Stimulated activated naive CD8-positive, alpha-beta T cell treated with anti-CD3 and anti-CD28 coated beads, Interleukin-15, Interleukin-2, amounts not matched to agents 100 ng/mL and 50 ng/mL, for 24 hours (primary cell): ENCODE results near the gene ALG14.
"Not testable (repeated sequence)": the region's sequence is repeated elsewhere in the genome, so short reads cannot be mapped to it uniquely, and the experiment has no call there.

Source experiments
- H3K27ac Mint-ChIP-seq: one replicate; pipeline ENCODE4 v1.8.0; 2021; ENCODE audit warnings: mild to moderate bottlenecking, mixed read lengths
- H3K27me3 Mint-ChIP-seq: one replicate; pipeline ENCODE4 v1.8.0; 2021; ENCODE audit warnings: mixed read lengths
- H3K36me3 Mint-ChIP-seq: one replicate; pipeline ENCODE4 v1.8.0; 2021; ENCODE audit warnings: low read depth, mixed read lengths
- H3K4me1 Mint-ChIP-seq: one replicate; pipeline ENCODE4 v1.8.0; 2021; ENCODE audit warnings: low read depth, mixed read lengths
- H3K4me3 Mint-ChIP-seq: one replicate; pipeline ENCODE4 v1.8.0; 2021; ENCODE audit warnings: mild to moderate bottlenecking, mixed read lengths
- H3K9me3 Mint-ChIP-seq: one replicate; pipeline ENCODE4 v1.8.0; 2021; ENCODE audit warnings: mixed read lengths

Gene ALG14

GRCh38 chr1:95040032-95040525 lies 32.7 kb downstream of the ALG14 start:
- H3K4me1 Mint-ChIP-seq, result no peaks in the 10 kb centered on the region
- H3K27ac Mint-ChIP-seq, result no peak overlapping the region
- H3K4me3 Mint-ChIP-seq, result no peak overlapping the region
- no peaks in the 10 kb centered on the region for H3K27me3 Mint-ChIP-seq
- no peaks in the 10 kb centered on the region for H3K36me3 Mint-ChIP-seq
- H3K9me3 Mint-ChIP-seq, result no peaks in the 10 kb centered on the region

- Mint-ChIP-seq H3K27ac (no peak overlapping the region), H3K9me3 (no peaks in the 10 kb centered on the region), H3K27me3 (no peaks in the 10 kb centered on the region), H3K4me3 (no peak overlapping the region), H3K36me3 (no peaks in the 10 kb centered on the region), H3K4me1 (no peaks in the 10 kb centered on the region)
Observed at GRCh38 chr1:95039360-95040031, 33.3 kb downstream of the ALG14 start.

- Mint-ChIP-seq H3K27ac (no peak overlapping the region), H3K4me3 (no peak overlapping the region), H3K27me3 (no peaks in the 10 kb centered on the region), H3K4me1 (no peaks in the 10 kb centered on the region), H3K9me3 (no peaks in the 10 kb centered on the region), H3K36me3 (no peaks in the 10 kb centered on the region)
Observed at GRCh38 chr1:95035536-95035935, 37.2 kb downstream of the ALG14 start.

GRCh38 chr1:95034506-95034905 lies 38.2 kb downstream of the ALG14 start:
- Mint-ChIP-seq H3K9me3 (no peaks in the 10 kb centered on the region), H3K27me3 (no peaks in the 10 kb centered on the region), H3K4me1 (no peaks in the 10 kb centered on the region), H3K36me3 (no peaks in the 10 kb centered on the region), H3K4me3 (no peak overlapping the region), H3K27ac (no peak overlapping the region)

GRCh38 chr1:95033843-95034242 lies 38.9 kb downstream of the ALG14 start:
- no peak overlapping the region for H3K27ac Mint-ChIP-seq
- H3K27me3 Mint-ChIP-seq, result no peaks in the 10 kb centered on the region
- no peaks in the 10 kb centered on the region for H3K9me3 Mint-ChIP-seq
- H3K4me1 Mint-ChIP-seq, result no peaks in the 10 kb centered on the region
- H3K36me3 Mint-ChIP-seq, result peaks cover 4% of the 10 kb centered on the region
- no peak overlapping the region for H3K4me3 Mint-ChIP-seq

GRCh38 chr1:95029532-95029931 lies 43.2 kb downstream of the ALG14 start:
- Mint-ChIP-seq H3K4me3 (no peak overlapping the region), H3K9me3 (no peaks in the 10 kb centered on the region), H3K27me3 (no peaks in the 10 kb centered on the region), H3K27ac (no peak overlapping the region), H3K4me1 (no peaks in the 10 kb centered on the region), H3K36me3 (peaks cover 23% of the 10 kb centered on the region)

GRCh38 chr1:95028954-95029353 lies 43.8 kb downstream of the ALG14 start:
- H3K36me3 Mint-ChIP-seq, result peaks cover 27% of the 10 kb centered on the region
- no peaks in the 10 kb centered on the region for H3K4me1 Mint-ChIP-seq
- no peak overlapping the region for H3K27ac Mint-ChIP-seq
- H3K27me3 Mint-ChIP-seq, result no peaks in the 10 kb centered on the region
- H3K9me3 Mint-ChIP-seq, result no peaks in the 10 kb centered on the region
- H3K4me3 Mint-ChIP-seq, result no peak overlapping the region

- H3K4me1 Mint-ChIP-seq, result no peaks in the 10 kb centered on the region
- peaks cover 31% of the 10 kb centered on the region for H3K36me3 Mint-ChIP-seq
- no peaks in the 10 kb centered on the region for H3K27me3 Mint-ChIP-seq
- no peaks in the 10 kb centered on the region for H3K9me3 Mint-ChIP-seq
- no peak overlapping the region for H3K27ac Mint-ChIP-seq
- no peak overlapping the region for H3K4me3 Mint-ChIP-seq
Observed at GRCh38 chr1:95027046-95027445, 45.7 kb downstream of the ALG14 start.

- H3K9me3 Mint-ChIP-seq, result no peaks in the 10 kb centered on the region
- H3K27ac Mint-ChIP-seq, result no peak overlapping the region
- no peaks in the 10 kb centered on the region for H3K4me1 Mint-ChIP-seq
- H3K36me3 Mint-ChIP-seq, result peaks cover 27% of the 10 kb centered on the region
- H3K27me3 Mint-ChIP-seq, result no peaks in the 10 kb centered on the region
- no peak overlapping the region for H3K4me3 Mint-ChIP-seq
Observed at GRCh38 chr1:95023399-95024043, 49.2 kb downstream of the ALG14 start.

- Mint-ChIP-seq H3K4me3 (no peak overlapping the region), H3K4me1 (no peaks in the 10 kb centered on the region), H3K9me3 (no peaks in the 10 kb centered on the region), H3K27me3 (no peaks in the 10 kb centered on the region), H3K27ac (no peak overlapping the region), H3K36me3 (peaks cover 22% of the 10 kb centered on the region)
Observed at GRCh38 chr1:95022644-95022926, 50.2 kb downstream of the ALG14 start.

GRCh38 chr1:95021805-95022643 lies 50.7 kb downstream of the ALG14 start:
- Mint-ChIP-seq H3K9me3 (no peaks in the 10 kb centered on the region), H3K27ac (no peak overlapping the region), H3K36me3 (peaks cover 22% of the 10 kb centered on the region), H3K27me3 (no peaks in the 10 kb centered on the region), H3K4me3 (no peak overlapping the region), H3K4me1 (no peaks in the 10 kb centered on the region)

- no peaks in the 10 kb centered on the region for H3K9me3 Mint-ChIP-seq
- H3K27ac Mint-ChIP-seq, result no peak overlapping the region
- no peaks in the 10 kb centered on the region for H3K4me1 Mint-ChIP-seq
- H3K4me3 Mint-ChIP-seq, result no peak overlapping the region
- H3K36me3 Mint-ChIP-seq, result peaks cover 21% of the 10 kb centered on the region
- H3K27me3 Mint-ChIP-seq, result no peaks in the 10 kb centered on the region
Observed at GRCh38 chr1:95021119-95021518, 51.6 kb downstream of the ALG14 start.

GRCh38 chr1:95019466-95019865 lies 53.3 kb downstream of the ALG14 start:
- H3K4me1 Mint-ChIP-seq, H3K27ac Mint-ChIP-seq, H3K4me3 Mint-ChIP-seq, H3K27me3 Mint-ChIP-seq, H3K9me3 Mint-ChIP-seq: not testable (repeated sequence)
- H3K36me3 Mint-ChIP-seq, result peaks cover 12% of the 10 kb centered on the region

GRCh38 chr1:95018602-95019369 lies 54.0 kb downstream of the ALG14 start:
- no peaks in the 10 kb centered on the region for H3K9me3 Mint-ChIP-seq
- no peak overlapping the region for H3K4me3 Mint-ChIP-seq
- no peaks in the 10 kb centered on the region for H3K27me3 Mint-ChIP-seq
- peaks cover 6% of the 10 kb centered on the region for H3K36me3 Mint-ChIP-seq
- no peaks in the 10 kb centered on the region for H3K4me1 Mint-ChIP-seq
- no peak overlapping the region for H3K27ac Mint-ChIP-seq

- Mint-ChIP-seq H3K27ac (no peak overlapping the region), H3K27me3 (no peaks in the 10 kb centered on the region), H3K4me1 (no peaks in the 10 kb centered on the region), H3K36me3 (peaks cover 4% of the 10 kb centered on the region), H3K4me3 (no peak overlapping the region), H3K9me3 (no peaks in the 10 kb centered on the region)
Observed at GRCh38 chr1:95017775-95018174, 55.0 kb downstream of the ALG14 start.
